Activated CD4-positive, CD25-positive, alpha-beta regulatory T cell treated with anti-CD3 and anti-CD28 coated beads, Interleukin-2, amount 50 U/mL, for 24 hours (primary cell): Measurements from ENCODE around the gene HERPUD2.
"Not testable (repeated sequence)": the region's sequence is repeated elsewhere in the genome, so short reads cannot be mapped to it uniquely, and the experiment has no call there.

Experiments used
- ATAC-seq, 2 donors: fragments of 150-1000 bp; cut with Tn5 transposase; one replicate each; pipeline ENCODE4 v1.10.0; 2021; ENCODE audit warnings: mild to moderate bottlenecking in 1 of 2, moderate library complexity in 1 of 2

HERPUD2 gene

GRCh38 chr7:35676211-35676610 is 18.7 kb downstream of the HERPUD2 start:
- no peak for ATAC-seq

DNA sequence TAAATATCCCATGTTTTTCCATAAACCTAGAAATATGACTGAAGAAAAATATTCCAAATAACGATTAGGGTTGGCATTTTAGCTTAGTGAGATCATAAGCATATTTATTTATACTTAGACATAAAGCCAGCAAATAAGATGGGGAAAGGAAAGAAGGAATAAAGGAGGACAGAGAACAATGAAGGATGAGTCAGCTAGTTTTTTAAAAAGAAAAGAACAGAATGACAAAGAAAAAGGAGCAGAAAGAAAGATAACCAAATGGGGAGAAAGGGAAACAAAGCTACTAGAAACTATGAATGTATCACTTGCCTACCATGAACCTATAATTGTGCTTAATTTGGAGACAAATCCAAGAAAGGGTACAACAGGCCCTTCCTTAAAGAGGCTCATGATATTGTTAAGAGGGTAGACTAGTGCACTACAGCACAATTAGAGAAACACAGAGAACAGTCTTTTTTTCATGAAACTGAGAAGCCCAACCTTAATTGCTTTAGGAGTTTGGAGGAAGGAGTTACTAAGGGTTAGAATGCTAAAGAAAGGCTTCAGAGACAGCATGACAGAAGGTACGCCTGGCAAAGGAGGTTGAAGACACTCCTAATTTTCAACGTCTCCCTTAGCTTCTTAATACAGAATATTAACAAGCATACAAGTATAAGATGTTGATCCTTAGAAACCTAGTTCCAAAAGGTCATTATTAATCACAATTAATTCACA is 23.9 kb downstream of the HERPUD2 start:
- ATAC-seq: no peak

DNA sequence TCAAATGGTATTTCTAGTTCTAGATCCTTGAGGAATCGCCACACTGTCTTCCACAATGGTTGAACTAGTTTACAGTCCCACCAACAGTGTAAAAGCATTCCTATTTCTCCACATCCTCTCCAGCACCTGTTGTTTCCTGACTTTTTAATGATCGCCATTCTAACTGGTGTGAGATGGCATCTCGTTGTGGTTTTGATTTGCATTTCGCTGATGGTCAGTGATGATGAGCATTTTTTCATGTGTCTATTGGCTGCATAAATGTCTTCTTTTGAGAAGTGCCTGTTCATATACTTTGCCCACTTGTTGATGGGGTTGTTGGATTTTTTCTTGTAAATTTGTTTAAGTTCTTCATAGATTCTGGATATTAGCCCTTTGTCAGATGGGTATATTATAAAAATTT is 34.5 kb downstream of the HERPUD2 start:
- ATAC-seq: not testable (repeated sequence)

DNA sequence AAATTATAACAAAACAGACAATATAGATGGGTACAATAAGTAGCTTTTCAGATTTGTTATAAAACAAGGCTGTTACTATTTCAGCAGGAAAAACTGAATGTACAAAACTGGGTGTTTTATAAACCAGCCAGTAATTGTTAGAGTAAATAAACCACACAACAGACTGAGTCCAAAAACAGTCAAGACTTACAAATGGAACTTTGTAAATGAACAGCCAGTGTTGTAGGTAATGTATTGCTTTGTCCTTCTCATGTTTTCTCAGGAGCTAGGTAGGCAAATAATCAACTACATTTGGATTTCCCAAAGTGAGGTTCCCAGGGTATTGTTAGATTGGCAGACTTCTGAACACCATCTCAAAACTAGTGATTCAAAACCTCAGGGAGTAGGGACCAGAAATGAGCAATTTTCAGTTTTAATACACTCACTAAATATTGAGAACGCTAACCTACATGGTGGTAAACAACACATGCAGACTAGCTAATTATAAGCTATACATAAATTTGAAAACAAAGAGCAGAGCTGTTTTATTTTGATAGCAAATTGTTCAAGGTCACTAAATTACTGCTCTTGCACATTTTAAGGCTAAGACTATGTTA is 36.2 kb downstream of the HERPUD2 start:
- peak; percentile 57 to 58 for ATAC-seq

- ATAC-seq: peak; percentile 78 to 87
Observed at GRCh38 chr7:35657125-35657524, 37.8 kb downstream of the HERPUD2 start.

DNA sequence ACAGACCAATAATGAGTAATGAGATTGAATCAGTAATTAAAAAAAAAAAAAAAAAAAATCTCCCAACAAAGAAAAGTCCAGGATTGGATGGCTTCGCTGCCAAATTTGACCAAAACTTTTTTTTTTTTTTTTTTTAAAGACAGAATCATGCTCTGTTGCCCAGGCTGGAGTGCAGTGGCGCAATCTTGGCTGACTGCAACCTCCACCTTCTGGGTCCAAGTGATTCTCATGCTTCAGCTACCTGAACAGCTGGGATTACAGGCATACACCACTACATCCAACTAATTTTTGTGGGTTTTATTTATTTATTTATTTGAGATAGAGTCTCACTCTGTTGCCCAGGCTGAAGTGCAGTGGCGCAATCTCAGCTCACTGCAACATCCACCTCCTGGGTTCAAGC is 40.4 kb downstream of the HERPUD2 start:
- ATAC-seq: not testable (repeated sequence)

- ATAC-seq: peak in 1 of 2 donors; percentile 21
Observed at GRCh38 chr7:35652124-35652523, 42.8 kb downstream of the HERPUD2 start.

GRCh38 chr7:35650751-35651150 is 44.2 kb downstream of the HERPUD2 start:
- no peak for ATAC-seq

DNA sequence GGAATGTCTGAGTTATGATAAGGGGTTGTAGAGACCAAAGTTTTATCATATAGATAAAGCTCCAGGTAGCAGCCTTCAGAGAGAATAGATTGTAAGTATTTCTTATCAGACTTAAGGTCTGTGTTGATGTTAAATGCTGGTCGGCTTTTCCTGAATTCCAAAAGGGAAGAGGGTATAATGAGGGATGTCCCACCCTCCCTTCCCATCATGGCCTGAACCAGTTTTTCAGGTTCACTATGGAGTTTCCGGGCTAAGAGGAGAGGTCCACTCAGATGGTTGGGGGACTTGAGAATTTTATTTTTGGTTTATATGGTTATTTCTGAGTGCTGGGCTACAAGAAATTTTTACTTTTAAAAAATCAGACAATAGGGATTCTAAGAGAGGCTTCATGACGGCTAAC is 45.2 kb downstream of the HERPUD2 start:
- no peak for ATAC-seq

- ATAC-seq: no peak
Observed at GRCh38 chr7:35648367-35648766, 46.6 kb downstream of the HERPUD2 start.

DNA sequence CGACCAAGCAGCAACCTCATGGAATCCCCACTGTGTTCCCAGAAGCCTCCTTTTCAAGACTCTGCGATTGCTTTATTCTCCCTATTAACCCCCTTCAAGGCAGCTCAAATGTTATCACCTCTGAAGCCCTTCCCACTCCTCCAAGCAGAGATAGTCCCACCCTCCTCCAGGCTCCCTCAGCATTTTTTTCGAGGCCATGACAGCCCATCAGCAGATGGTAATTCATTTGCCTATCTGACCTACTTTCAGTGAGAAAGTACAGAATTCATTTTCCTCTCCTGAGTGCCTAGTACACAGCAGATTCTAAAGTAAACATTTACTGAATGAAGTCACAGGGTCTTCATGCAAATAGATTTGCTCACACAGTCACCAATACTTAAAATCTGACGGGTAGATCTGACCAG is 47.8 kb downstream of the HERPUD2 start:
- ATAC-seq: peak in 1 of 2 donors; percentile 20

DNA sequence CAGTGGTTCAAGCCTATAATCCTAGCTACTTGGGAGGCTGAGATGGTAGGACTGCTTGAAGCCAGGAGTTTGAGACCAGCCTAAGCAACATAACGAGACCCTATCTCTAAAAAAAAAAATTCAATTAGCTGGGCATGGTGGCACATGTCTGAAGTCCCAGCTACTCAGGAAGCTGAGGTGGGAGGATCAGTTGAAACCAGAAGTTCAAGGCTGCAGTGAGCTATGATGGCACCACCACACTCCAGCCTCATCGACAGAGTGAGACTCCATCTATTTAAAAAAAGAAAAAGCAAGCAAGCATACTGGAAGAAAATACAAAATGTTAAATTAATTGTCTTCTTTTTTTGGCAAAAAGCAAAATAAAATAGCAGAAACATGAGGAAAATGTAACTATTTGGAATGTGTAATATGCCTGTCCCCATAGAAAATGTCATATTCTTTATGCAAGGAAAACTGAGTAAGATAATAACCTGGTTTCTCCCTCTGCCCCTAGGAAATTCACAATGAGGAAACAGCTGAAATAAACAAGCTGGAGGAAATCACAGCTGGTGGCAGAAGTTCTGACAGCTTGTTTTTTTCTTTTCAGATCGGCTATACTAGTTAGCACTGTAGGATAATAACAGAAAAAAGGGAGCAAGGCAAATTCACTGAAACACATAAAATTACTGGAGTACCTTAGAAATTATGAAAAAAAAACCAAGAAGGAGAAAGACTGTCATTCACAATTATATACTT is 48.5 kb downstream of the HERPUD2 start:
- ATAC-seq: peak in 1 of 2 donors; percentile 30

- ATAC-seq: no peak
Observed at GRCh38 chr7:35645691-35646090, 49.2 kb downstream of the HERPUD2 start.

GRCh38 chr7:35630024-35630972 is 64.6 kb downstream of the HERPUD2 start:
- ATAC-seq: no peak

DNA sequence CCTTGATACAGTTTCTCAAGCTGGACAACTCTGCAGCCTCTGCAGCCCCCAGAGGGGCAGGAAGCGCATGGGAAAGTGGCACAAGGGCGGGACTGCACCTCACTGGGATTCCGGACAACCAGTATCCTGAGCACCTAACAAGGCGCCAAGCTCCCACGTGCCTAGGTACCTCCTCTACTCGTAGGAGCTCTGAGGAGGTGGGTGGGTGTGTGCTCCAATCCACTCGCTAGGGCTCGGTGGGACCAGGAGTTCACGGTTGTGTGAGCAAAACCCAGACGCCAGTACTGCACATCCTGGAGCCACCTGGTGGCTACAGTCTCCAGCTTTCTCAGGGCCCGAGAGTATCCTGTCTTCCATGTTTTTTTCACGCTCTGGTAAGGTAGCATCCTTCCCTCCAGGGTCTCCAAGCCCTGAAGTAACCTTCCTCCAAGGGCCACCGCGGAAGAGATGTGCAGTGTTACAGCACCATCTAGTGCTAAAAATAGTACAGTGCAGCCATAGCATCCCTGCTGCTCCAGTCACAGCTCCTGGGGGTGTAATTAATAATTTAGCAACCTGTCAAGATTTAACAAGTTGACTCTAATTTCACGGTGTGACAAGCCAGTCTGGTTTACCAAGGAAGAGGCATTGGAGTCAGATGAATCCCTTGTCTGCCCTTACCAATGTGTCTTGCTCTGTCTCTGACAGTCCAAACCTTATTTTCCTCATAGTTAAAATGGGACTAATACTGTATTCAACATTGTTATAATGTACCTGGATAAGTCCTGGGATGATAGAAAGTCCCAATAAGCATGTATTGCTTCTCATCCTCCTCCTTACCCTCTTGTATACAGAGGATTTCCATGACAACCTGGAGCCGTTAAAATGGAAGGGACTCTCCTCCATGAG is 70.4 kb downstream of the HERPUD2 start:
- peak; percentile 51 to 69 for ATAC-seq

DNA sequence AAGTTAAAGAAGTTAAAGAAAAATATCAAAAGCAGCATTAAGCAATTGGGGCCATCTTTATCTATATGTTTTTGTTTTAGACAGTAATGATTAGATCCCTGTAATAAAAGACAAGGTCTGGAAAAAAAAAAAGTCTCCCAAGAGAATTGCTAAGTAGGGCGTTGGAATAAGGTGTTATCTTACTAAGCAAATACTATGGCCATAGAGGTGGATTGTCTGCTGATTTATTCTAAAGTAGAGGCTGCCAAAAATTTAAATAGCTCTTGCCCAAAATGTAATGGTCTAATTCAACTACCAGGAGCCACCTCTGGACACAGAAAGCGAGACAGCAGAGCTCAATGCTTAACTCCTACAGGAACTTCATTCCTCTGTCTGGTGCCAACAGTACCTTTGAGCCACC is 71.6 kb downstream of the HERPUD2 start:
- ATAC-seq: no peak

DNA sequence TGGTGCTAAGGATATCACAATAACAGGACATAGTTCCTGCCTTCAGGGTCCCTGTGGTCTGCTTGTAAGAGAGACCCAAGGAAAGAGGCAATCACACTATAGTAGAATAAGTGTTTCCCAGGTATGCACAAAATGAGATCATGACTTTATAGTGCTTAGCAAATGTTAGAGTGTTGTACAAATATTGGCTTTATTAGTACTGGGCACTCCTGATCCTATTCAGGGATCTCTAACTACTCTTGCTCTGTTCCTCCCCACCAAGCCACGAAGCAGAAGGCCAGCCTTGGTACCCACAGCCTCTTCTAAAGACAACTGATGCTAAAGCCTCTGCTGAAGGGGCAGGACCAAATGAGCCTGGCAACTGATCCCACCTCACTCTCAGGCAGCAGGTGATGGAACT is 75.1 kb downstream of the HERPUD2 start:
- no peak for ATAC-seq

DNA sequence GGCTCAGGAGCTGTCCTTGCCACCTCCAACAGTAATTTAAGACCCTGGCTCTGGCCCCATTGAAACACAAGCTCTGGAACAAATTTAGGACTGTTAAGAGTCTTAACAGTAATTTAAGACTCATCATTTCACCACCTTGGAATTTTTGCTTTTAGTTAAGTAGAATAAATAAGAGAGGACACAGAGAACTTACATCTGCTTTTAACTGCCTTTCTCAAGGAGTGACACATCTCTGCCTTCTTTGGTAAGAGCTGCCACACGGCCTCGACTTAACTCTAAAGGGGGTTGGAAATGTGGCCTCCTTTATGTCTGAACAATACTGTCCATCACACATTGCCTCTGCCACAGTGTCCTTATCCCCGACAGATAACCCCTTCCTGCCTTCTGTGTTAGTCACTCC is 77.9 kb downstream of the HERPUD2 start:
- no peak for ATAC-seq

- no peak for ATAC-seq
Observed at GRCh38 chr7:35613150-35613549, 81.8 kb downstream of the HERPUD2 start.

- ATAC-seq: no peak
Observed at GRCh38 chr7:35605760-35606159, 89.2 kb downstream of the HERPUD2 start.

GRCh38 chr7:35604595-35604994 is 90.3 kb downstream of the HERPUD2 start:
- ATAC-seq: no peak

GRCh38 chr7:35599645-35600044 is 95.3 kb downstream of the HERPUD2 start:
- ATAC-seq: no peak
